G401 (cell line): ENCODE results near the gene CPSF2. TPM values are rescaled to one million over a fixed set of nuclear protein-coding genes. Genes with fewer than 3 reads are reported as not detected.

Experiments used
- DNase-seq: peaks from one replicate; pipeline ENCODE4 v3.0.0-alpha.2; 2015; ENCODE audit warnings: low spot score
- in situ Hi-C: cut with HindIII; loops from 2 replicates; pipeline ENCODE4 v1.10.0; 2016; ENCODE audit warnings: low sequenced_read_pairs, mixed read lengths
- total RNA-seq: library from RNA; depleted of rRNA; stranded (reverse); fragments of >200 nt; shearing (Covaris generic); gene quantifications from 2 replicates; pipeline ENCODE4 v1.2.3, GENCODE V29; 2014; rRNA removed

The CPSF2 gene
- total RNA-seq, 1 experiment from 2014 or later: 75.7 TPM

- no peak for DNase-seq
- in situ Hi-C loops: no loop called here
Observed at GRCh38 chr14:92217936-92218335, 96.2 kb downstream of the CPSF2 start.

Other genes with a start within 250 kb of the CPSF2 start
- 1.3 TPM in 1 of 2 replicates, not detected in the other for gene FBLN5, start 174.3 kb upstream of the CPSF2 start, total RNA-seq
- gene TRIP11, start 81.9 kb upstream of the CPSF2 start, total RNA-seq: 8.8 and 12.4 TPM in 2 replicates
- gene ATXN3, start 15.4 kb upstream of the CPSF2 start, total RNA-seq: 26.8 and 40.9 TPM in 2 replicates
- gene NDUFB1, start 263 bp upstream of the CPSF2 start, total RNA-seq: 367 and 480 TPM in 2 replicates
- not detected in 2 replicates for gene SLC24A4, start 201.2 kb downstream of the CPSF2 start, total RNA-seq